CD14-positive monocyte (primary cell): ENCODE results near the gene TRMT112. TPM values are rescaled to one million over a fixed set of nuclear protein-coding genes. Genes with fewer than 3 reads are reported as not detected.
"Not testable (repeated sequence)": the region's sequence is repeated elsewhere in the genome, so short reads cannot be mapped to it uniquely, and the experiment has no call there.

Source experiments
- DNase-seq, 3 donors: peaks; one replicate each; pipeline ENCODE4 v3.0.0-alpha.2; 2011 to 2022
- H2AFZ ChIP-seq: 2 replicates; pipeline ENCODE4 v1.6.0; 2012; ENCODE audit warnings: mild to moderate bottlenecking, low read depth, low read length, inconsistent platforms; ENCODE audit not compliant: insufficient read depth, poor library complexity, severe bottlenecking
- H3K27ac ChIP-seq, 2 donors: 1 replicate in 1 of 2; 2 replicates in 1 of 2; pipeline ENCODE4 v1.5.1; 2012 to 2013; ENCODE audit warnings: low read length in 2 of 2, control low read depth in 1 of 2, inconsistent platforms in 1 of 2, low read depth in 1 of 2, mild to moderate bottlenecking in 1 of 2
- H3K27me3 ChIP-seq, 2 donors: one replicate each; pipeline versions ENCODE4 v1.6.0 to v1.6.1; 2011 to 2013; ENCODE audit warnings: low read length in 2 of 2; ENCODE audit not compliant: control insufficient read depth in 2 of 2, insufficient read depth in 2 of 2
- H3K36me3 ChIP-seq, 2 donors: replicated peaks in 1 of 2; 1 replicate in 1 of 2; 2 replicates in 1 of 2; pipeline versions ENCODE4 v1.5.1 to v1.6.1; 2012 to 2013; ENCODE audit warnings: low read length in 2 of 2, control low read depth in 1 of 2, inconsistent platforms in 1 of 2, mild to moderate bottlenecking in 1 of 2; ENCODE audit not compliant: insufficient read depth in 2 of 2, control insufficient read depth in 1 of 2
- H3K4me1 ChIP-seq, 2 donors: 1 replicate in 1 of 2; 2 replicates in 1 of 2; pipeline versions ENCODE4 v1.5.1 to v1.6.1; 2012 to 2013; ENCODE audit warnings: low read length in 2 of 2, control low read depth in 1 of 2, inconsistent platforms in 1 of 2, mild to moderate bottlenecking in 1 of 2, moderate library complexity in 1 of 2; ENCODE audit not compliant: insufficient read depth in 2 of 2, control insufficient read depth in 1 of 2
- H3K4me2 ChIP-seq: replicated peaks from 2 replicates; pipeline ENCODE3; 2012; ENCODE audit warnings: low read length, moderate library complexity, mild to moderate bottlenecking; ENCODE audit not compliant: poor library complexity, severe bottlenecking; ENCODE audit errors: extremely low read depth
- H3K4me3 ChIP-seq, 3 experiments: fragments of 200-600 bp in 1 of 3; sonication (generic) in 1 of 3; replicated peaks in 1 of 3; 1 replicate in 2 of 3; 2 replicates in 1 of 3; pipeline ENCODE4 v1.5.1; 2011 to 2013; ENCODE audit warnings: low read length in 3 of 3, mild to moderate bottlenecking in 3 of 3, control low read depth in 2 of 3, low read depth in 2 of 3, inconsistent platforms in 1 of 3, moderate library complexity in 1 of 3
- H3K79me2 ChIP-seq: 2 replicates; pipeline ENCODE4 v1.6.0; 2012; ENCODE audit warnings: mild to moderate bottlenecking, control low read depth, inconsistent platforms, low read length, moderate library complexity; ENCODE audit not compliant: insufficient read depth
- H3K9ac ChIP-seq: 2 replicates; pipeline ENCODE4 v1.6.0; 2017; ENCODE audit warnings: low read length, mild to moderate bottlenecking; ENCODE audit not compliant: insufficient read depth, poor library complexity, severe bottlenecking
- H3K9me3 ChIP-seq, 2 donors: replicated peaks in 1 of 2; 1 replicate in 1 of 2; 2 replicates in 1 of 2; pipeline versions ENCODE4 v1.5.1 to v1.6.1; 2012 to 2013; ENCODE audit warnings: low read length in 2 of 2, control low read depth in 1 of 2; ENCODE audit not compliant: control insufficient read depth in 1 of 2, insufficient read depth in 1 of 2
- H4K20me1 ChIP-seq: 2 replicates; pipeline ENCODE4 v1.6.0; 2012; ENCODE audit warnings: mild to moderate bottlenecking, low read length, control low read depth, moderate library complexity; ENCODE audit not compliant: insufficient read depth
- H3K27ac Mint-ChIP-seq, 7 donors: one replicate each; pipeline ENCODE4 v1.8.0; 2020; ENCODE audit warnings: mild to moderate bottlenecking in 7 of 7, mixed read lengths in 7 of 7, moderate library complexity in 6 of 7, inconsistent platforms in 2 of 7
- H3K27me3 Mint-ChIP-seq, 3 donors: one replicate each; pipeline ENCODE4 v1.8.0; 2021 to 2022; ENCODE audit warnings: low read depth in 3 of 3, mild to moderate bottlenecking in 3 of 3, mixed read lengths in 3 of 3, moderate library complexity in 3 of 3, inconsistent platforms in 1 of 3
- H3K36me3 Mint-ChIP-seq, 2 donors: one replicate each; pipeline ENCODE4 v1.8.0; 2020; ENCODE audit warnings: mixed read lengths in 2 of 2, inconsistent platforms in 1 of 2, mild to moderate bottlenecking in 1 of 2
- H3K4me1 Mint-ChIP-seq: one replicate; pipeline ENCODE4 v1.8.0; 2020; ENCODE audit warnings: mild to moderate bottlenecking, mixed read lengths
- H3K4me3 Mint-ChIP-seq, 2 donors: one replicate each; pipeline ENCODE4 v1.8.0; 2020; ENCODE audit warnings: mild to moderate bottlenecking in 2 of 2, mixed read lengths in 2 of 2, moderate library complexity in 1 of 2
- H3K9me3 Mint-ChIP-seq, 7 donors: one replicate each; pipeline ENCODE4 v1.8.0; 2020 to 2022; ENCODE audit warnings: mixed read lengths in 7 of 7, mild to moderate bottlenecking in 6 of 7, moderate library complexity in 6 of 7, inconsistent platforms in 2 of 7
- CTCF ChIP-seq: fragments of 200-600 bp; IDR thresholded peaks from one replicate; pipeline ENCODE4 v1.8.0; 2022; ENCODE audit warnings: antibody characterized with exemption, mild to moderate bottlenecking
- WGBS: methylation state at CpG from one replicate; pipeline ENCODE4 v1.1.5; 2013; ENCODE audit warnings: missing lambda C conversion rate; ENCODE audit not compliant: insufficient coverage; 5-methylcytosine and 5-hydroxymethylcytosine counted together
- intact Hi-C, 2 donors: fragments of 100-400 bp; cut with micrococcal nuclease; formaldehyde crosslinking; loops; one replicate each; pipeline versions ENCODE4 v1.15.0 to v1.15.1; 2023
- polyA plus RNA-seq, 3 donors: library from polyadenylated mRNA; depleted of rRNA in 1 of 3; unstranded in 2 of 3; stranded (reverse) in 1 of 3; fragments of 300-500 nt in 2 of 3; fragments of >200 nt in 1 of 3; fragmentation: Illumina TruSeq in 2 of 3; gene quantifications; 1 replicate in 2 of 3; 2 replicates in 1 of 3; pipeline ENCODE4 v1.2.3, GENCODE V29; 2012 to 2021

TRMT112 gene
- polyA plus RNA-seq, 3 donors, result 162 to 298 (median 254) TPM

- intact Hi-C loops, result no loop called here
- Mint-ChIP-seq H3K27me3 (peaks cover 0 to 1% (median 0%) of the 10 kb centered on the region in 3 donors), H3K9me3 (no peaks in the 10 kb centered on the region), H3K27ac (peak overlapping the region in 5 of 7 donors; percentile 35 to 80 (median 77)), H3K36me3 (peaks cover 35 to 63% of the 10 kb centered on the region in 2 donors), H3K4me3 (no peak overlapping the region), H3K4me1 (peaks cover 25% of the 10 kb centered on the region)
- no peak overlapping the region for H3K9ac ChIP-seq
- no peaks in the 10 kb centered on the region for H3K27me3 ChIP-seq
- H2AFZ ChIP-seq, result no peak overlapping the region
- peaks cover 16 to 24% of the 10 kb centered on the region in 2 donors for H3K4me1 ChIP-seq
- H3K27ac ChIP-seq, result peak overlapping the region in 1 of 2 donors; percentile 21
- WGBS, result 100% methylated on average over 10 of the region's 10 CpGs
- H4K20me1 ChIP-seq, result peaks cover 72% of the 10 kb centered on the region
- H3K4me3 ChIP-seq, result no peak overlapping the region
- H3K9me3 ChIP-seq, result no peaks in the 10 kb centered on the region
- no peak for DNase-seq
- H3K79me2 ChIP-seq, result peaks cover 48% of the 10 kb centered on the region
- no peak overlapping the region for H3K4me2 ChIP-seq
- no peak for TF ChIP-seq CTCF
- peaks cover 38 to 52% of the 10 kb centered on the region in 2 donors for H3K36me3 ChIP-seq
Measured at GRCh38 chr11:64312947-64313346, 4.4 kb downstream of the TRMT112 start.

GRCh38 chr11:64307795-64308194 lies 9.6 kb downstream of the TRMT112 start:
- Histone ChIP-seq H3K4me1 (peaks cover 26 to 30% of the 10 kb centered on the region in 2 donors), H4K20me1 (peaks cover 56% of the 10 kb centered on the region), H3K79me2 (peaks cover 61% of the 10 kb centered on the region), H3K36me3 (peaks cover 14 to 27% of the 10 kb centered on the region in 2 donors)
- intact Hi-C loops, result loop anchor here in 1 of 2 donors (5.0 kb wide), 1 partner anchor 35 kb away; the partner anchor contains the start of gene CCDC88B
- Mint-ChIP-seq H3K27ac (peak overlapping the region in 3 of 7 donors; percentile 1 to 63 (median 50)), H3K4me1 (peaks cover 36% of the 10 kb centered on the region), H3K36me3 (peaks cover 18 to 40% of the 10 kb centered on the region in 2 donors)
- not testable (repeated sequence) for H3K4me2 ChIP-seq, H3K27me3 ChIP-seq, H3K27me3 Mint-ChIP-seq, H3K27ac ChIP-seq, H3K4me3 Mint-ChIP-seq, DNase-seq, H2AFZ ChIP-seq, H3K9ac ChIP-seq, H3K4me3 ChIP-seq, H3K9me3 ChIP-seq, H3K9me3 Mint-ChIP-seq
- WGBS, result 93% methylated on average over 3 of the region's 5 CpGs
